B cell (primary cell): ENCODE results near the gene MMP2. TPM values are rescaled to one million over a fixed set of nuclear protein-coding genes. Genes with fewer than 3 reads are reported as not detected.

ENCODE experiments used
- ATAC-seq: fragments of 200-7000 bp; cut with Tn5 transposase; one replicate; pipeline ENCODE4 v1.10.0; 2021; ENCODE audit warnings: low read depth, mild to moderate bottlenecking, moderate number of reproducible peaks, moderate library complexity
- CTCF ChIA-PET: fragments of 350-600 bp; sonication (Branson Sonifier 250); formaldehyde crosslinking; loops from one replicate; lab custom pipeline; 2021; ENCODE audit warnings: antibody characterized with exemption, inconsistent platforms; lab: Charles Lee
- POLR2A ChIA-PET: fragments of 350-600 bp; sonication (Branson Sonifier 250); formaldehyde crosslinking; loops from one replicate; lab custom pipeline; 2021; ENCODE audit warnings: antibody characterized with exemption; lab: Charles Lee
- DNase-seq: peaks from one replicate; pipeline ENCODE4 v3.0.0; 2013
- H2AFZ ChIP-seq: 2 replicates; pipeline ENCODE4 v1.6.1; 2012; ENCODE audit warnings: mild to moderate bottlenecking, low read depth, low read length; ENCODE audit not compliant: insufficient read depth, poor library complexity, severe bottlenecking
- H3K27ac ChIP-seq, 2 donors: 1 replicate in 1 of 2; 2 replicates in 1 of 2; pipeline ENCODE4 v1.5.1; 2012 to 2013; ENCODE audit warnings: low read length in 2 of 2, mild to moderate bottlenecking in 2 of 2, moderate library complexity in 1 of 2
- H3K27me3 ChIP-seq, 4 experiments: fragments of 200-600 bp in 1 of 4; sonication (generic) in 1 of 4; replicated peaks in 1 of 4; 1 replicate in 2 of 4; 2 replicates in 2 of 4; pipeline versions ENCODE4 v1.6.1 to v1.7.0; 2013 to 2016; ENCODE audit warnings: low read length in 3 of 4, mild to moderate bottlenecking in 2 of 4, mixed read lengths in 1 of 4, moderate library complexity in 1 of 4; ENCODE audit not compliant: insufficient read depth in 4 of 4, control insufficient read depth in 3 of 4; ENCODE audit errors: control extremely low read depth in 1 of 4
- H3K36me3 ChIP-seq, 2 experiments: replicated peaks in 1 of 2; 1 replicate in 1 of 2; 2 replicates in 1 of 2; pipeline versions ENCODE4 v1.6.1 to v1.7.1; 2013; ENCODE audit warnings: low read length in 1 of 2; ENCODE audit not compliant: insufficient read depth in 2 of 2, control insufficient read depth in 1 of 2; ENCODE audit errors: control extremely low read depth in 1 of 2, extremely low read depth in 1 of 2
- H3K4me1 ChIP-seq, 2 donors: fragments of 200-600 bp in 1 of 2; sonication (generic) in 1 of 2; 1 replicate in 1 of 2; 2 replicates in 1 of 2; pipeline versions ENCODE4 v1.5.1 to v1.6.1; 2013 to 2017; ENCODE audit warnings: low read length in 2 of 2; ENCODE audit not compliant: control insufficient read depth in 2 of 2, insufficient read depth in 2 of 2
- H3K4me2 ChIP-seq: replicated peaks from 2 replicates; pipeline ENCODE3; 2012; ENCODE audit warnings: mild to moderate bottlenecking, low read depth, low read length; ENCODE audit not compliant: poor library complexity, severe bottlenecking
- H3K4me3 ChIP-seq, 5 experiments: fragments of 200-600 bp in 1 of 5; sonication (generic) in 1 of 5; 1 replicate in 3 of 5; 2 replicates in 2 of 5; pipeline versions ENCODE4 v1.5.1 to v1.7.0; 2011 to 2016; ENCODE audit warnings: low read length in 4 of 5, mild to moderate bottlenecking in 4 of 5, low read depth in 2 of 5, control low read depth in 1 of 5, moderate library complexity in 1 of 5; ENCODE audit not compliant: insufficient read depth in 1 of 5; ENCODE audit errors: control extremely low read depth in 1 of 5, extremely low read depth in 1 of 5
- H3K79me2 ChIP-seq: fragments of 200-600 bp; sonication (generic); one replicate; pipeline ENCODE4 v1.6.0; 2016; ENCODE audit warnings: low read length; ENCODE audit not compliant: control insufficient read depth, insufficient read depth
- H3K9ac ChIP-seq: fragments of 200-600 bp; sonication (generic); 2 replicates; pipeline ENCODE4 v1.6.1; 2017; ENCODE audit warnings: mild to moderate bottlenecking, low read length, moderate library complexity
- H3K9me3 ChIP-seq, 3 donors: one replicate each; pipeline versions ENCODE4 v1.6.1 to v1.7.1; 2013; ENCODE audit warnings: low read length in 2 of 3; ENCODE audit not compliant: control insufficient read depth in 2 of 3, insufficient read depth in 1 of 3; ENCODE audit errors: control extremely low read depth in 1 of 3
- H4K20me1 ChIP-seq: 2 replicates; pipeline ENCODE4 v1.6.0; 2012; ENCODE audit warnings: mild to moderate bottlenecking, low read length; ENCODE audit not compliant: insufficient read depth, control insufficient read depth, poor library complexity, severe bottlenecking
- H3K27ac Mint-ChIP-seq: one replicate; pipeline ENCODE4 v1.8.0; 2021; ENCODE audit warnings: mixed read lengths
- H3K27me3 Mint-ChIP-seq: one replicate; pipeline ENCODE4 v1.8.0; 2021; ENCODE audit warnings: mixed read lengths
- H3K4me1 Mint-ChIP-seq: one replicate; pipeline ENCODE4 v1.8.0; 2021; ENCODE audit warnings: mixed read lengths
- H3K4me3 Mint-ChIP-seq: one replicate; pipeline ENCODE4 v1.8.0; 2021; ENCODE audit warnings: mixed read lengths
- H3K9me3 Mint-ChIP-seq: one replicate; pipeline ENCODE4 v1.8.0; 2022; ENCODE audit warnings: mixed read lengths; ENCODE audit not compliant: insufficient read depth
- CTCF ChIP-seq: fragments of 200-600 bp; IDR thresholded peaks from one replicate; pipeline ENCODE4 v1.8.0; 2022; ENCODE audit warnings: antibody characterized with exemption, mild to moderate bottlenecking
- EZH2 ChIP-seq: IDR thresholded peaks from 2 replicates; pipeline ENCODE4 v1.6.1; 2012; ENCODE audit warnings: borderline replicate concordance, low read depth, mild to moderate bottlenecking, moderate library complexity, low read length; ENCODE audit not compliant: insufficient read depth, poor library complexity, severe bottlenecking
- WGBS: methylation state at CpG from one replicate; pipeline ENCODE4 v1.1.5; 2013; ENCODE audit warnings: missing lambda C conversion rate; ENCODE audit not compliant: insufficient coverage; 5-methylcytosine and 5-hydroxymethylcytosine counted together
- intact Hi-C: fragments of 100-400 bp; cut with micrococcal nuclease; formaldehyde crosslinking; loops from one replicate; pipeline ENCODE4 v1.10.0; 2022
- polyA plus RNA-seq: library from polyadenylated mRNA; depleted of rRNA; stranded (reverse); fragments of >200 nt; gene quantifications from 2 replicates; pipeline ENCODE4 v1.2.3, GENCODE V29; 2012
- total RNA-seq, 2 donors: library from RNA; stranded (reverse); fragments of 120-200 nt in 1 of 2; gene quantifications; 1 replicate in 1 of 2; 2 replicates in 1 of 2; pipeline versions ENCODE4 v1.2.3 to v1.2.4, GENCODE V29; 2013 to 2022

The MMP2 gene
- total and polyA plus RNA-seq, 2 donors (not counting 1 experiment from before 2014, with no cell fraction given): not detected

GRCh38 chr16:55498101-55498500 is 19.1 kb downstream of the MMP2 start:
- H3K9me3 ChIP-seq: no peaks in the 10 kb centered on the region
- no peaks in the 10 kb centered on the region for H3K79me2 ChIP-seq
- no peak overlapping the region for H3K27ac ChIP-seq
- TF ChIP-seq CTCF (no peak), EZH2 (no peak)
- H4K20me1 ChIP-seq: no peaks in the 10 kb centered on the region
- Mint-ChIP-seq H3K27ac (no peak overlapping the region), H3K4me1 (no peaks in the 10 kb centered on the region), H3K4me3 (no peak overlapping the region), H3K9me3 (no peaks in the 10 kb centered on the region), H3K27me3 (peaks cover 22% of the 10 kb centered on the region)
- H3K4me1 ChIP-seq: no peaks in the 10 kb centered on the region
- H3K4me3 ChIP-seq: no peak overlapping the region
- no peak overlapping the region for H2AFZ ChIP-seq
- intact Hi-C loops: no loop called here
- no peak for DNase-seq
- ChIA-PET POLR2A (no interaction called here), CTCF (no interaction called here)
- WGBS: 85% methylated on average over 6 of the region's 6 CpGs
- H3K9ac ChIP-seq: no peak overlapping the region
- no peak overlapping the region for H3K4me2 ChIP-seq
- ATAC-seq: no peak
- H3K36me3 ChIP-seq: no peaks in the 10 kb centered on the region
- H3K27me3 ChIP-seq: no peaks in the 10 kb centered on the region

- CTCF ChIA-PET: interaction anchor here (1.4 kb wide), 1 partner anchor 34 kb away, joined by 4 read pairs; no protein-coding TSS in a partner anchor
- ATAC-seq: no peak
- Mint-ChIP-seq H3K4me1 (no peaks in the 10 kb centered on the region), H3K9me3 (no peaks in the 10 kb centered on the region), H3K27me3 (peaks cover 19% of the 10 kb centered on the region), H3K4me3 (no peak overlapping the region), H3K27ac (no peak overlapping the region)
- DNase-seq: no peak
- Histone ChIP-seq H3K9me3 (no peaks in the 10 kb centered on the region), H3K27me3 (no peaks in the 10 kb centered on the region), H3K9ac (no peak overlapping the region), H3K4me1 (no peaks in the 10 kb centered on the region), H3K4me3 (no peak overlapping the region), H3K4me2 (no peak overlapping the region), H3K79me2 (no peaks in the 10 kb centered on the region), H2AFZ (no peak overlapping the region), H3K27ac (no peak overlapping the region), H4K20me1 (no peaks in the 10 kb centered on the region), H3K36me3 (no peaks in the 10 kb centered on the region)
- 56% methylated on average over 1 of the region's 3 CpGs for WGBS
- intact Hi-C loops: no loop called here
- POLR2A ChIA-PET: no interaction called here
- TF ChIP-seq EZH2: no peak
- no peak for TF ChIP-seq CTCF
Measured at GRCh38 chr16:55499281-55499680, 20.3 kb downstream of the MMP2 start.
